GM23338 (cell line): ENCODE results near the gene KRT24. TPM values are rescaled to one million over a fixed set of nuclear protein-coding genes. Genes with fewer than 3 reads are reported as not detected.
A peak's percentile ranks its signal among the peaks of the same experiment; 100 is the strongest.

Experiments
- ATAC-seq: fragments of 200-7000 bp; cut with Tn5 transposase; 3 replicates; pipeline ENCODE4 v1.9.1; 2020
- DNase-seq: peaks from one replicate; pipeline ENCODE4 v3.0.0-alpha.2; 2015; ENCODE audit warnings: low spot score
- H2AFZ ChIP-seq: fragments of 200-600 bp; sonication (generic); 2 replicates; pipeline ENCODE4 v1.8.0; 2016; ENCODE audit warnings: antibody characterized with exemption, mild to moderate bottlenecking, moderate library complexity
- H3F3A ChIP-seq: fragments of 200-600 bp; sonication (generic); replicated peaks from 2 replicates; pipeline ENCODE4 v1.8.0; 2017; ENCODE audit warnings: antibody characterized with exemption, mixed run types, low read depth
- H3K27ac ChIP-seq: fragments of 200-600 bp; sonication (generic); 2 replicates; pipeline ENCODE4 v1.6.1; 2016; ENCODE audit warnings: low read depth
- H3K27me3 ChIP-seq: fragments of 200-600 bp; sonication (generic); 2 replicates; pipeline ENCODE4 v1.8.0; 2016; ENCODE audit warnings: mild to moderate bottlenecking, mixed run types, moderate library complexity; ENCODE audit not compliant: insufficient read depth
- H3K36me3 ChIP-seq: fragments of 200-600 bp; sonication (generic); 2 replicates; pipeline ENCODE4 v1.8.0; 2016; ENCODE audit warnings: mild to moderate bottlenecking; ENCODE audit not compliant: insufficient read depth
- H3K4me1 ChIP-seq: fragments of 200-600 bp; sonication (generic); 2 replicates; pipeline ENCODE4 v1.8.0; 2016; ENCODE audit warnings: mild to moderate bottlenecking, moderate library complexity; ENCODE audit not compliant: insufficient read depth
- H3K4me2 ChIP-seq: fragments of 200-600 bp; sonication (generic); 2 replicates; pipeline ENCODE4 v1.7.1; 2017; ENCODE audit warnings: mixed run types
- H3K4me3 ChIP-seq: fragments of 200-600 bp; sonication (generic); 2 replicates; pipeline ENCODE4 v1.6.1; 2016; ENCODE audit warnings: mixed run types
- H3K79me2 ChIP-seq: fragments of 200-600 bp; sonication (generic); replicated peaks from 2 replicates; pipeline ENCODE4 v1.8.0; 2017; ENCODE audit warnings: mild to moderate bottlenecking; ENCODE audit not compliant: insufficient read depth
- H3K9me2 ChIP-seq: fragments of 200-600 bp; sonication (generic); 2 replicates; pipeline ENCODE4 v1.8.0; 2017; ENCODE audit not compliant: insufficient read depth
- H4K20me1 ChIP-seq: fragments of 200-600 bp; sonication (generic); replicated peaks from 2 replicates; pipeline ENCODE4 v1.8.0; 2017; ENCODE audit warnings: mild to moderate bottlenecking; ENCODE audit not compliant: insufficient read depth
- H3K27ac Mint-ChIP-seq: 2 replicates; pipeline ENCODE4 v1.8.0; 2020; ENCODE audit warnings: inconsistent platforms, mild to moderate bottlenecking, moderate library complexity, mixed read lengths
- H3K27me3 Mint-ChIP-seq: 3 replicates; pipeline ENCODE4 v1.8.0; 2022; ENCODE audit warnings: low read depth, mild to moderate bottlenecking, moderate library complexity, mixed read lengths, inconsistent platforms; ENCODE audit not compliant: insufficient read depth, poor library complexity
- H3K36me3 Mint-ChIP-seq: 3 replicates; pipeline ENCODE4 v1.8.0; 2021; ENCODE audit warnings: low read depth, mild to moderate bottlenecking, inconsistent platforms, moderate library complexity, mixed read lengths
- H3K4me1 Mint-ChIP-seq: 3 replicates; pipeline ENCODE4 v1.8.0; 2020; ENCODE audit warnings: mild to moderate bottlenecking, inconsistent platforms, mixed read lengths
- H3K4me3 Mint-ChIP-seq: 3 replicates; pipeline ENCODE4 v1.8.0; 2021; ENCODE audit warnings: moderate library complexity, mild to moderate bottlenecking, inconsistent platforms, mixed read lengths
- H3K9me3 Mint-ChIP-seq: 3 replicates; pipeline ENCODE4 v1.8.0; 2020; ENCODE audit warnings: moderate library complexity, mild to moderate bottlenecking, inconsistent platforms, mixed read lengths
- CREB1 ChIP-seq: fragments of 250-450 bp; sonication (Bioruptor Pico); IDR thresholded peaks from 2 replicates; pipeline ENCODE4 v1.5.0; 2020; ENCODE audit warnings: low read depth, mild to moderate bottlenecking, moderate library complexity
- CTCF ChIP-seq, 2 experiments: fragments of 200-600 bp in 1 of 2; sonication (generic) in 1 of 2; conservative IDR thresholded peaks; 2 replicates each; pipeline versions ENCODE4 v1.5.1 to v1.6.1; 2016 to 2017; ENCODE audit warnings: antibody characterized with exemption in 2 of 2, low read depth in 2 of 2, mild to moderate bottlenecking in 2 of 2, moderate library complexity in 1 of 2
- ETS1 ChIP-seq: IDR thresholded peaks from 2 replicates; pipeline ENCODE4 v1.6.1; 2016; ENCODE audit warnings: antibody characterized with exemption
- EZH2 ChIP-seq: fragments of 200-600 bp; sonication (generic); IDR thresholded peaks from one replicate; pipeline ENCODE4 v1.8.0; 2017; ENCODE audit warnings: antibody characterized with exemption, mild to moderate bottlenecking, low read depth; ENCODE audit not compliant: unreplicated experiment
- EZH2phosphoT487 ChIP-seq: fragments of 200-600 bp; sonication (generic); IDR thresholded peaks from one replicate; pipeline ENCODE4 v1.8.1; 2018; ENCODE audit warnings: antibody characterized with exemption; ENCODE audit not compliant: unreplicated experiment
- JUNB ChIP-seq: IDR thresholded peaks from one replicate; pipeline ENCODE4 v1.6.1; 2016; ENCODE audit warnings: antibody characterized with exemption; ENCODE audit not compliant: unreplicated experiment
- NANOG ChIP-seq: IDR thresholded peaks from 2 replicates; pipeline ENCODE4 v1.6.1; 2016; ENCODE audit warnings: antibody characterized with exemption, borderline replicate concordance
- POLR2AphosphoS5 ChIP-seq: IDR thresholded peaks from 2 replicates; pipeline ENCODE4 v1.6.1; 2016; ENCODE audit warnings: antibody characterized with exemption, low read depth
- REST ChIP-seq: IDR thresholded peaks from one replicate; pipeline ENCODE4 v1.6.1; 2018; ENCODE audit warnings: antibody characterized with exemption; ENCODE audit not compliant: unreplicated experiment
- STAT1 ChIP-seq: IDR thresholded peaks from one replicate; pipeline ENCODE4 v1.6.1; 2016; ENCODE audit warnings: antibody characterized with exemption; ENCODE audit not compliant: unreplicated experiment
- ZNF114 ChIP-seq: fragments of 250-450 bp; sonication (Bioruptor Pico); IDR thresholded peaks from 2 replicates; pipeline ENCODE4 v1.5.0; 2020; ENCODE audit warnings: mild to moderate bottlenecking, moderate library complexity
- ZNF331 ChIP-seq: fragments of 250-450 bp; sonication (Bioruptor Pico); IDR thresholded peaks from 2 replicates; pipeline ENCODE4 v1.5.0; 2020; ENCODE audit warnings: low read depth, mild to moderate bottlenecking, moderate library complexity
- ZNF462 ChIP-seq: fragments of 250-450 bp; sonication (Bioruptor Pico); IDR thresholded peaks from 2 replicates; pipeline ENCODE4 v1.5.0; 2020; ENCODE audit warnings: mild to moderate bottlenecking, moderate library complexity
- polyA plus RNA-seq: library from polyadenylated mRNA; unstranded; fragments of >200 nt; fragmentation: Nextera tagmentation; extraction: Ambion mirVana; gene quantifications from 2 replicates; pipeline ENCODE4 v1.2.1, GENCODE V29; 2016
- total RNA-seq: library from RNA; depleted of rRNA; stranded (reverse); fragments of >200 nt; shearing (Covaris generic); gene quantifications from 2 replicates; pipeline ENCODE4 v1.2.3, GENCODE V29; 2014

KRT24 gene
- total and polyA plus RNA-seq, 2 experiments from 2014 or later = not detected

- TF ChIP-seq ZNF114 (CRISPR knock-in tag) = no peak
- TF ChIP-seq CTCF (conservative IDR thresholded peaks at IDR 0.05; ENCODE audit: low read depth in 2 of 2) = no peak
- TF ChIP-seq CREB1 (CRISPR knock-in tag) = no peak
- no peak for TF ChIP-seq ZNF462 (CRISPR knock-in tag)
- TF ChIP-seq STAT1 = no peak
- no peak for TF ChIP-seq REST
- TF ChIP-seq EZH2 = no peak
- no peak for TF ChIP-seq POLR2AphosphoS5
- no peak for TF ChIP-seq JUNB
- no peak for TF ChIP-seq NANOG
- TF ChIP-seq ZNF331 (CRISPR knock-in tag) = no peak
- no peak for TF ChIP-seq EZH2phosphoT487
- no peak for TF ChIP-seq ETS1
- DNase-seq (peak; percentile 6), ATAC-seq (no peak)
- no peaks in the 10 kb centered on the region for H3K9me2 ChIP-seq
- no peaks in the 10 kb centered on the region for H3K36me3 ChIP-seq
- H3K27me3 ChIP-seq = no peaks in the 10 kb centered on the region
- no peak overlapping the region for H3K27ac ChIP-seq
- no peak overlapping the region for H3K4me2 ChIP-seq
- no peaks in the 10 kb centered on the region for H3K36me3 Mint-ChIP-seq
- no peaks in the 10 kb centered on the region for H4K20me1 ChIP-seq
- H2AFZ ChIP-seq = peak overlapping the region; percentile 29; the same call in 1 of the 2 replicates
- H3K4me3 Mint-ChIP-seq = no peak overlapping the region
- H3K4me1 ChIP-seq = no peaks in the 10 kb centered on the region
- no peaks in the 10 kb centered on the region for H3K79me2 ChIP-seq
- H3F3A ChIP-seq = no peaks in the 10 kb centered on the region
- no peak overlapping the region for H3K4me3 ChIP-seq
- no peaks in the 10 kb centered on the region for H3K9me3 Mint-ChIP-seq
- no peak overlapping the region for H3K27ac Mint-ChIP-seq
- H3K27me3 Mint-ChIP-seq = no peaks in the 10 kb centered on the region
- no peaks in the 10 kb centered on the region for H3K4me1 Mint-ChIP-seq
These were observed 16.4 kb downstream of the KRT24 start for GRCh38 chr17:40687106-40687505.
